ENCODE measurements around the gene PGM5. TPM values are rescaled to one million over a fixed set of nuclear protein-coding genes. Genes with fewer than 3 reads are reported as not detected.

The PGM5 gene
- total RNA-seq, 1 experiment from 2014 or later, result 4.2 TPM

DNA sequence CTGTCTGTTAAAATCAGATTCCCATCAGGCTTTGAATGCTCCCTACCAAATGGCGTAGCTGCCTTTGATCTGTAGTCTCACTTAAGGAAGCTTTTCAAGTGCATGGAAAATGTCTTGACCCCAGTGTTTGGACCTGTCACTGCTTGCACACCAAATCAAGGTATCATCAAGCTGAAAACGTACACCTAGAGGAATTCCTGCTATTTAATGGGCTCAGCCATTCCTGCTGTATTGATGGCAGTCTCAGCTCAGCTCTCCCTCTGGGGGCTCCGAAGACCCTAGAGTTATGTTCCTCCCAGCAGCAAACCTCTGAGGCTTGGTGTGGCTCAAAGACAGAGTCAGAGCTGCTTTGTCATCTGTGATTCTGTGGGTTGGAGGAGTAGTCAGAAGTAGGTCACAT is 63.5 kb downstream of the PGM5 start:
- Mint-ChIP-seq H3K27me3 (ENCODE audit: insufficient read depth, unreplicated experiment) (no peaks in the 10 kb centered on the region), H3K27ac (ENCODE audit: unreplicated experiment) (no peak overlapping the region), H3K4me1 (ENCODE audit: low read depth, unreplicated experiment) (no peaks in the 10 kb centered on the region), H3K9me3 (ENCODE audit: unreplicated experiment) (no peaks in the 10 kb centered on the region), H3K36me3 (ENCODE audit: insufficient read depth, unreplicated experiment) (peaks cover 5% of the 10 kb centered on the region), H3K4me3 (ENCODE audit: unreplicated experiment) (no peak overlapping the region)
- no peak overlapping the region for H3K4me3 ChIP-seq (ENCODE audit: low read depth, low read length)
- H3K36me3 ChIP-seq (ENCODE audit: control insufficient read depth, insufficient read depth, low read length), result no peaks in the 10 kb centered on the region
- CTCF ChIA-PET, result no interaction called here
- no peaks in the 10 kb centered on the region for H3K27me3 ChIP-seq (replicated peaks; ENCODE audit: control insufficient read depth, insufficient read depth, low read length)
- POLR2A ChIA-PET, result no interaction called here
- TF ChIP-seq, protein P1, sequence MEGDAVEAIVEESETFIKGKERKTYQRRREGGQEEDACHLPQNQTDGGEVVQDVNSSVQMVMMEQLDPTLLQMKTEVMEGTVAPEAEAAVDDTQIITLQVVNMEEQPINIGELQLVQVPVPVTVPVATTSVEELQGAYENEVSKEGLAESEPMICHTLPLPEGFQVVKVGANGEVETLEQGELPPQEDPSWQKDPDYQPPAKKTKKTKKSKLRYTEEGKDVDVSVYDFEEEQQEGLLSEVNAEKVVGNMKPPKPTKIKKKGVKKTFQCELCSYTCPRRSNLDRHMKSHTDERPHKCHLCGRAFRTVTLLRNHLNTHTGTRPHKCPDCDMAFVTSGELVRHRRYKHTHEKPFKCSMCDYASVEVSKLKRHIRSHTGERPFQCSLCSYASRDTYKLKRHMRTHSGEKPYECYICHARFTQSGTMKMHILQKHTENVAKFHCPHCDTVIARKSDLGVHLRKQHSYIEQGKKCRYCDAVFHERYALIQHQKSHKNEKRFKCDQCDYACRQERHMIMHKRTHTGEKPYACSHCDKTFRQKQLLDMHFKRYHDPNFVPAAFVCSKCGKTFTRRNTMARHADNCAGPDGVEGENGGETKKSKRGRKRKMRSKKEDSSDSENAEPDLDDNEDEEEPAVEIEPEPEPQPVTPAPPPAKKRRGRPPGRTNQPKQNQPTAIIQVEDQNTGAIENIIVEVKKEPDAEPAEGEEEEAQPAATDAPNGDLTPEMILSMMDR (IDR thresholded peaks at IDR 0.05; ENCODE audit: insufficient read depth in 1 of 2, low read depth in 1 of 2, low read length in 1 of 2, severe bottlenecking in 1 of 2, unreplicated experiment in 1 of 2), result no peak
- no peak for DNase-seq
- no peaks in the 10 kb centered on the region for H3K4me1 ChIP-seq
- no TSS peak for BruUV-seq (replicated peaks)
- intact Hi-C loops (cut with micrococcal nuclease; ENCODE audit: unreplicated experiment), result no loop called here
- H3K9me3 ChIP-seq, result no peaks in the 10 kb centered on the region

DNA sequence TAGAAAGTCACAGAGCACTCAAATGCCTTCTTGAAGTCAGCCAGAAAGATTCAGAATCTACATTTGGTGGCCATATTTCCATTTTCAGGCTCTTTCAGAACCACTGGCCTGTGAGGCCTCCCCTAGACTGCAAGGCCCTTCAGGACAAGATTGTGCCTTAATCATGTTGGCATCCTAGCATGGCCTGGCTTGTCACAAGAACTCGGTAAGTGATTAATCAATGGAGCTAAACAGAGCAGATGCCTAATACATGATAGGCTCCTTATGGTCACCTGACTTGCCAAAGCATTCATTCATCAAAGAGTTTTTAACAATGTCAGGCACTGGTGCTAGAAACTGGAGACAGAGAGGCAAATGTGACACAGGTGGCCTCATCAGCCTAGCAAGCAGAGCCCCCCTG is 70.3 kb downstream of the PGM5 start:
- Mint-ChIP-seq H3K4me1 (ENCODE audit: low read depth, unreplicated experiment) (no peaks in the 10 kb centered on the region), H3K4me3 (ENCODE audit: unreplicated experiment) (no peak overlapping the region), H3K36me3 (ENCODE audit: insufficient read depth, unreplicated experiment) (peaks cover 5% of the 10 kb centered on the region), H3K9me3 (ENCODE audit: unreplicated experiment) (no peaks in the 10 kb centered on the region), H3K27ac (ENCODE audit: unreplicated experiment) (no peak overlapping the region), H3K27me3 (ENCODE audit: insufficient read depth, unreplicated experiment) (no peaks in the 10 kb centered on the region)
- POLR2A ChIA-PET, result no interaction called here
- CTCF ChIA-PET, result no interaction called here
- no TSS peak for BruUV-seq (replicated peaks)
- Histone ChIP-seq H3K36me3 (ENCODE audit: control insufficient read depth, insufficient read depth, low read length) (no peaks in the 10 kb centered on the region), H3K4me1 (no peaks in the 10 kb centered on the region), H3K4me3 (ENCODE audit: low read depth, low read length) (no peak overlapping the region), H3K27me3 (replicated peaks; ENCODE audit: control insufficient read depth, insufficient read depth, low read length) (no peaks in the 10 kb centered on the region), H3K9me3 (no peaks in the 10 kb centered on the region)
- TF ChIP-seq, protein P1 (IDR thresholded peaks at IDR 0.05; ENCODE audit: insufficient read depth in 1 of 2, low read depth in 1 of 2, low read length in 1 of 2, severe bottlenecking in 1 of 2, unreplicated experiment in 1 of 2), result no peak
- intact Hi-C loops (cut with micrococcal nuclease; ENCODE audit: unreplicated experiment), result no loop called here
- DNase-seq, result no peak

DNA sequence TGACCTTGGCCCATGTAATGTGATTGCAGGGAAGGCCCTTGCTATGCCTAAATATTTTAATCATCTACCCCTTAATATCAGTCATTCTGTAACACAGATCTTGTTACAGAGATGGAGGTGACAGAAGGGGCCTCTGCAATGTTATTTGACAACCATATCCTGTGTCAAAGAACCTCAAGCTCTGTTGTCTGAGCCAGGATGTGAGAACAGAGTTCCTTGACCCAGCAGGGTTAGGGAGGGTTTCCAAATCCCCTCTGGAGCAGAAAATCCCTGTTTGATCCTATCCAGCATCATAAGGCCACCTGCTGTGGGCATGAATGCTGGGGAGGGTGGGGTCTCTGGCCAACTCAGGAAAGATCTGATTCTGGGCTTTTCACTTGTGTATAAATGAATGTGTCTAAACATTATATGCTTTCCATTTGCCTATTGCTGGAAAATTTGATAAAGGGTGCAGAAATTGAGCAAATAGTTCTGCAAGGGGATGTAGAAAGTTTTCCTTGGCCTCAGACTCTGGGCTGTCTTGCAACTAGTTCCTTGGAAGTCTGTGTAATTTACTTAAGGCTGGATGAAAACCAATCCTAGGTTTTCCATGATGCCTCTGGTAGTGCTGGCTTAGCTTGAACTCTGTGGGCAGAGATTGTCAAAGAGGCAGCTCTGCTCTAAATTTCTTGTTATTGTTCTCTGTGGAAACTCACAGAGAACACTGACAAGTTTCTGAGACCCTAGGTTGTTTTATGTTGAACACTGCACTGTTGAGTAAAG is 71.0 kb downstream of the PGM5 start:
- Histone ChIP-seq H3K9me3 (no peaks in the 10 kb centered on the region), H3K36me3 (ENCODE audit: control insufficient read depth, insufficient read depth, low read length) (no peaks in the 10 kb centered on the region), H3K4me3 (ENCODE audit: low read depth, low read length) (no peak overlapping the region), H3K4me1 (no peaks in the 10 kb centered on the region), H3K27me3 (replicated peaks; ENCODE audit: control insufficient read depth, insufficient read depth, low read length) (no peaks in the 10 kb centered on the region)
- no peak for DNase-seq
- intact Hi-C loops (cut with micrococcal nuclease; ENCODE audit: unreplicated experiment), result no loop called here
- H3K9me3 Mint-ChIP-seq (ENCODE audit: unreplicated experiment), result no peaks in the 10 kb centered on the region
- TF ChIP-seq, protein P1 (IDR thresholded peaks at IDR 0.05; ENCODE audit: insufficient read depth in 1 of 2, low read depth in 1 of 2, low read length in 1 of 2, severe bottlenecking in 1 of 2, unreplicated experiment in 1 of 2), result no peak
- no TSS peak for BruUV-seq (replicated peaks)
- H3K27me3 Mint-ChIP-seq (ENCODE audit: insufficient read depth, unreplicated experiment), result no peaks in the 10 kb centered on the region
- H3K36me3 Mint-ChIP-seq (ENCODE audit: insufficient read depth, unreplicated experiment), result peaks cover 5% of the 10 kb centered on the region
- H3K4me1 Mint-ChIP-seq (ENCODE audit: low read depth, unreplicated experiment), result no peaks in the 10 kb centered on the region
- POLR2A ChIA-PET, result no interaction called here
- no peak overlapping the region for H3K27ac Mint-ChIP-seq (ENCODE audit: unreplicated experiment)
- no peak overlapping the region for H3K4me3 Mint-ChIP-seq (ENCODE audit: unreplicated experiment)
- CTCF ChIA-PET, result no interaction called here
